Chondrocyte (in vitro differentiated cells): Measurements from ENCODE around the gene USE1. TPM values are rescaled to one million over a fixed set of nuclear protein-coding genes. Genes with fewer than 3 reads are reported as not detected.

Experiments used
- DNase-seq: peaks from one replicate; pipeline ENCODE4 v3.0.0; 2021; ENCODE audit warnings: mixed read lengths, low spot score
- H3K27ac Mint-ChIP-seq: one replicate; pipeline ENCODE4 v1.8.0; 2021; ENCODE audit warnings: mild to moderate bottlenecking, moderate library complexity, mixed read lengths; ENCODE audit not compliant: unreplicated experiment
- H3K27me3 Mint-ChIP-seq: 2 replicates; pipeline ENCODE4 v1.8.0; 2021; ENCODE audit warnings: low read depth, mixed read lengths
- H3K36me3 Mint-ChIP-seq: 2 replicates; pipeline ENCODE4 v1.8.0; 2021; ENCODE audit warnings: low read depth, mixed read lengths
- H3K4me1 Mint-ChIP-seq: 2 replicates; pipeline ENCODE4 v1.8.0; 2021; ENCODE audit warnings: low read depth, mild to moderate bottlenecking, mixed read lengths
- H3K4me3 Mint-ChIP-seq: one replicate; pipeline ENCODE4 v1.8.0; 2021; ENCODE audit warnings: mild to moderate bottlenecking, moderate library complexity, mixed read lengths; ENCODE audit not compliant: unreplicated experiment
- H3K9me3 Mint-ChIP-seq: 2 replicates; pipeline ENCODE4 v1.8.0; 2021; ENCODE audit warnings: low read depth, mixed read lengths
- total RNA-seq: library from RNA; stranded (reverse); gene quantifications from 3 replicates; pipeline ENCODE4 v1.2.1, GENCODE V29; 2021
- TF ChIP-seq, protein P1 (sequence below): fragments of 200-600 bp; sonication (generic); IDR thresholded peaks from 2 replicates; pipeline ENCODE4 v1.5.0; 2021; ENCODE audit warnings: antibody characterized with exemption, mild to moderate bottlenecking, moderate library complexity

USE1 gene
- total RNA-seq, 1 donor from 2014 or later: 29.9 TPM

DNA sequence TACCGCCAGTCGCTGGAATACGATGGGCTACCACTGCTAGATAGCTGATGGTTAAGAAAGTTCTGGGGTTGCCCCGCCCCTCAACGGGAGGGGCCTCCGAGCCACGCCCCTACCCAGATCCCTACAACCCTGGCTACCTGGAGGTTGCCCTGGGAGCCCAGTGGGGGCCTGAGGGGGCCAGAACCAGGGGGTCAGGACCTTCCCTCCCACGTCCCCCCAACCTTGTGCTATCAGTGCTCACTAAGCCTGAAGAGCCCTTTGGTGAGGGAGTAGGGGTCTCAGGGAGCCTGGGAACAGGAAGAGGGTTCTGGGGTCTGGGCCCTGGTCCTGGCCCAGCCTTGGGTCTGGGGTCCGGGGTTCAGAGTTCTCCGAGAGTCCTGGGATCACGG, 19.7 kb downstream of the USE1 start:
- peak overlapping the region; percentile 65 for H3K27ac Mint-ChIP-seq
- peaks cover 4% of the 10 kb centered on the region for H3K4me1 Mint-ChIP-seq

DNA sequence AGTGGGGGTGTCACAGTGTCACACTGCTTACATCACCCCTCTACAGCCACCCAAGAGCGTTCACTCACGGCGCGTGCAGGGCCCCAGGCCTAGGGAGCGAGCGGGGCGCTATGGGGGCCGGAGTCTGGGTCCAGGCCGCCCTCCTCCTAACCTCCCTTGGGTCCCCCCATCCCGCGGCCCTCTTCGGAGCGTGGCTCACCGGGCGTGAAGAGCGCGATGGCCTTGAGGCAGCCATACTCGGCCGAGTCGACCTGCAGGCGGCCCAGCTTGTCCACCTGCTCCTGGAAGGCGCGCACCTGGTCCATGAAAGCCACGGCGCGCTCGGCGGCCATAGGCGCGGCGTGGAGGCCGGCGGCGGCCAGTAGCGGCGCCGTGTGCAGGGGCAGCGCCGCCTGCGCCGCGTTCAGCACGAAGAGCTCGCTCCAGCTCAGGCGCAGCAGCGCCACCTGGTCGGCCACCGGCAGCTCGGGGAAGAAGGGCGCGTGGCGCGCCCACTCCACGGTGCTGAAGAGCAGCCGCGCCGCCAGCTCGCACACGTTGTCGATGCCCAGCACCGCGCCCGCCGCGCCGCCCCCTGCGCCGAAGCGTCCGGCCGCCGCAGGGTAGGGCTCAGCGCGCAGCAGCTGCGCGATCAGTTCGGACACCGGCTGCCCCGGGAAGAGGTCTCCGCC, 20.3 kb downstream of the USE1 start:
- no peaks in the 10 kb centered on the region for H3K9me3 Mint-ChIP-seq
- DNase-seq: no peak
- TF ChIP-seq, protein P1, sequence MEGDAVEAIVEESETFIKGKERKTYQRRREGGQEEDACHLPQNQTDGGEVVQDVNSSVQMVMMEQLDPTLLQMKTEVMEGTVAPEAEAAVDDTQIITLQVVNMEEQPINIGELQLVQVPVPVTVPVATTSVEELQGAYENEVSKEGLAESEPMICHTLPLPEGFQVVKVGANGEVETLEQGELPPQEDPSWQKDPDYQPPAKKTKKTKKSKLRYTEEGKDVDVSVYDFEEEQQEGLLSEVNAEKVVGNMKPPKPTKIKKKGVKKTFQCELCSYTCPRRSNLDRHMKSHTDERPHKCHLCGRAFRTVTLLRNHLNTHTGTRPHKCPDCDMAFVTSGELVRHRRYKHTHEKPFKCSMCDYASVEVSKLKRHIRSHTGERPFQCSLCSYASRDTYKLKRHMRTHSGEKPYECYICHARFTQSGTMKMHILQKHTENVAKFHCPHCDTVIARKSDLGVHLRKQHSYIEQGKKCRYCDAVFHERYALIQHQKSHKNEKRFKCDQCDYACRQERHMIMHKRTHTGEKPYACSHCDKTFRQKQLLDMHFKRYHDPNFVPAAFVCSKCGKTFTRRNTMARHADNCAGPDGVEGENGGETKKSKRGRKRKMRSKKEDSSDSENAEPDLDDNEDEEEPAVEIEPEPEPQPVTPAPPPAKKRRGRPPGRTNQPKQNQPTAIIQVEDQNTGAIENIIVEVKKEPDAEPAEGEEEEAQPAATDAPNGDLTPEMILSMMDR: peak; percentile 80
- peaks cover 8% of the 10 kb centered on the region for H3K36me3 Mint-ChIP-seq
- peaks cover 4% of the 10 kb centered on the region for H3K4me1 Mint-ChIP-seq
- H3K4me3 Mint-ChIP-seq: peak overlapping the region; percentile 69
- peak overlapping the region; percentile 65 for H3K27ac Mint-ChIP-seq
- H3K27me3 Mint-ChIP-seq: no peaks in the 10 kb centered on the region

More for the DNA sequence above, 19.7 kb downstream of the USE1 start:
- Mint-ChIP-seq H3K27me3 (no peaks in the 10 kb centered on the region), H3K36me3 (peaks cover 8% of the 10 kb centered on the region), H3K9me3 (no peaks in the 10 kb centered on the region), H3K4me3 (peak overlapping the region; percentile 69)
- DNase-seq: no peak
- TF ChIP-seq, protein P1: no peak

GRCh38 chr19:17235971-17236777, 21.0 kb downstream of the USE1 start:
- H3K27me3 Mint-ChIP-seq: no peaks in the 10 kb centered on the region
- peaks cover 8% of the 10 kb centered on the region for H3K36me3 Mint-ChIP-seq
- peaks cover 7% of the 10 kb centered on the region for H3K4me1 Mint-ChIP-seq
- peak overlapping the region; percentile 44 for H3K4me3 Mint-ChIP-seq
- TF ChIP-seq, protein P1: no peak
- no peak overlapping the region for H3K27ac Mint-ChIP-seq
- DNase-seq: no peak
- no peaks in the 10 kb centered on the region for H3K9me3 Mint-ChIP-seq

DNA sequence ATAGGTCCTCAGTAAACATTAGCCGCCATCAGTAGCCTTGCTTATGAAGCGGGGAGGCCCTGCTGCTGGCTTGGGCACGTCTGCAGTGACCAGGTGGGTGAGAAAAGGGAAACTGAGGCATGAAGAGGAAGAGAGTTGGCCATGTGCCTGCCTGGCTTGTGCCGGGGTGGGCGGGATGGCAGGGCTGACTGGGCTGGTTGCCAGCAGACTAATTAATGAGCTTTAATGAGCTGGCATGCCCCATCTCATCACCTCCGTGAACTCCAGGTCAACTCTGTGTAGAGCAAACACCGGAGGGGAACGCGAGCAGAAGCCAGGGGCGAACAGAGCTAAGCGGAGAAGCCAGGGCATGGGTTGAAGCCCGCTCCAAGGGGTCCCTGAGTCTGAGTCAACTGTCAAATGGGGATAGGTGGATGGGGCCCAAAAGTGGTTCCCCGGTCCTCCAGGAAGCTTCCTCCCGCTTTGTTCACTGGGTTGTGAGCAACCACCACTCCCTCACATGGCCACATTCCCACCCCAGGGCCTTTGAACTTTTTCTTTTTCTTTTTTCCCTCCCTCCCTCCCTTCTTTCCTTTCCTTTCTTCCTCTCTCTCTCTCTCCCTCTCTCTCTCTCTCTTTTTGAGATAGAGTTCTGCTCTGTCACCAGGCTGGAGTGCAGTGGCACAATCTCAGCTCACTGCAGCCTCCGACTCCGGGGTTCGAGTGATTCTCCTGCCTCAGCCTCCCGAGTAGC, 21.8 kb downstream of the USE1 start:
- Mint-ChIP-seq H3K27ac (no peak overlapping the region), H3K4me1 (peaks cover 15% of the 10 kb centered on the region), H3K27me3 (no peaks in the 10 kb centered on the region), H3K36me3 (peaks cover 6% of the 10 kb centered on the region), H3K4me3 (no peak overlapping the region), H3K9me3 (no peaks in the 10 kb centered on the region)
- TF ChIP-seq, protein P1: no peak
- no peak for DNase-seq
